NCI-H526 treated with DMSO at 0.1 percent for 48 hours (cell line): ENCODE data around the gene MIOX.

Source experiments
- DNase-seq: peaks from one replicate; lab custom pipeline; 2025; lab: John Stamatoyannopoulos, UW

MIOX gene

GRCh38 chr22:50455201-50455600 lies 31.5 kb upstream of the MIOX start:
- no peak for DNase-seq

GRCh38 chr22:50456026-50456425 lies 30.6 kb upstream of the MIOX start:
- no peak for DNase-seq

GRCh38 chr22:50456466-50457234 lies 30.0 kb upstream of the MIOX start:
- DNase-seq: no peak

- DNase-seq: no peak
These were observed 27.6 kb upstream of the MIOX start for GRCh38 chr22:50459016-50459415.

DNA sequence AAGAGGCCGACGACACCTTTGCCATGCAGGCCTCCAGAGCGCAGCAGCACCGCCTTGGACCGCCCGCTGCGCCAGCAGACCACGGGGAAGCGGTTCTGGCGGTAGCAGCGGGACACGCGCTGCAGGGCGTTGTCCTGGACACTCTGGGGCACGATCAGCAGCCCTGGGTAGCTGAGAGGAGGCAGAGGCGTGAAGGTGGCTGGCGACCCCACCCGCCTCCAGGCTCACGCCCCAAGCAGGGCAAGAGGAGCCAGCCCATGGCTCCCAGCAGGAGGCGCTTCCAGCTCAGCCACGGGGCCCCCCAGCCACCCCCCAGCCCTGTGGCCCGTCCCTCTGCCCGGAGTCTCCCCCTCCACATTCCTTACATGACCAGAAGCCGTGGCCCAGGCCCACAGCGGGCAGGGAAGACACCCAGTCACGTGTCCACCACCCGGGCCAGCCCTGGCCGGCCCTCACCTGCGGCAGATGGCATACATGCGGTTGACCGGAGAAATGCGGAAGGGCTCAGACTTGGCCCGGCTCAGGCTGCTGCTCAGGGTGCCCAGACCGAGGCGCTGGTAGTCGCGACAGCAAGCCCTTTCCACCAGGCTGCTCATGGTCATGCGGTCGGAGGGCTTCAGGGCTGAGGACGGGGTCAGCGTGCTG lies 27.0 kb upstream of the MIOX start:
- DNase-seq: no peak

- no peak for DNase-seq
These were observed 25.7 kb upstream of the MIOX start for GRCh38 chr22:50460938-50461337.

DNA sequence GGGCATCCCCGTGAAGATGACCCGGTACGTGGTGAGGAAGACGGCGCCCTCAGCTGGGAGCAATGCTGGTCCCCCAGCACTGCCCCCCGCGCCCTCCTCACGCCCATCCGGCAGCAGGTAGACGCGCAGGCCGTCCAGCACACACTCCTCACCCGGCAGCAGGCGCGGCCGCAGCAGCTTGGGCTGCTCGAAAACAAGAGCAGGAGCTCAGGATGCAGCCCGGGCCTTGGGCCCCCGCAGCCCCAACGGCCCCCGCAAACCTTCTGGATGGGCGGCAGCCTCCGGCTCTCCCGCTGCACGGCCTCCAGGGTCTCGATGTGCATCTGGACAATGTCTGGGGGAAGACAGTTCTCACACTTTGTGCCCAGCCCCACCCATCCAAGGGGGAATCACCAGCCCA lies 25.1 kb upstream of the MIOX start:
- DNase-seq: no peak

DNA sequence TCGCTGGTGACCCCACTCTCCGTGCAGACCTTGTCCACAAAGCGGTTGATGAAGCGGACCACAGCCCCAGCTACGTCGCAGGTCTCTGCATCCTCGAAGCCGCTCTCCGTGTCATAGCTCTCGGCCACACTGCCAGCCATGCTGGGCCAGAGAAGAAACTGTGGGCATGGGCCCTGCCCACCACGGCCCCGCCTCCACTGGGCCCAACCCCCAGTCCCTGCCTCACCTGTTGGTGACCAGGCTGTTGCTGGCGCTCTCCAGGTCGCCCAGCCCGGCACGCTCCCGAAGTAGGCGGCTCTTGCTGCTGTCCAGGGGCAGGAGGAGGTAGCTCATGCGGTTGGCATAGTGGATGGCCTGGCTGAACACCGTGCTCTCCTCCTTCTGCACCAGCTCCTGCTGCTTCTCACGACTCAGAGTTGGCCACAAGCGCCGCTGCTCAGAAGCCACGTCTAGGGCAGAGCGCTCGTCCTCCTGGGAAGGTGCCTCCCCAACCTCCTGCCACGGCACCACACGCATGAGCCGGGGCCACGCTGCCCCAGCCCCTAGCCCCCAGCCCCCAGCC lies 24.6 kb upstream of the MIOX start:
- no peak for DNase-seq

GRCh38 chr22:50463188-50463900 lies 23.3 kb upstream of the MIOX start:
- DNase-seq: no peak

DNA sequence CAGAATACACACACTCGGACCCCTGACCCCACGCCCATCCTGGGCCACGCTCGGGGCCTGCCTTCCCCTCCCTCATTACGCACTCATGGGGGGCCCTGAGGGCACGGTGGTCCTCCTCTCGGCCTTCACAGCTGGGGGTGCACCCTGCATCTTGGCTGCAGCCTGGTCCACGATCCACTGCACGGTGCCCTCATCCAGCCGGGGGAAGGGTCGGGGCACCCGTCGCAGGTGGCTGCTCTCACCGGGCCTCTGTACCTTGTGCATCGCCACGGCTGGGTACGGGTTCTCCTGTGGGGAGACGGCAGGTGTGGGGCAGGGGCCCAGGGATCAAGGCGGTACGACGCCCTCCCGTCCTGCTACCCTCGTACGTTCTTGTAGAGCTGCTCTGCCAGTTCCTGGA lies 22.2 kb upstream of the MIOX start:
- no peak for DNase-seq

GRCh38 chr22:50465066-50465930 lies 21.4 kb upstream of the MIOX start:
- no peak for DNase-seq

DNA sequence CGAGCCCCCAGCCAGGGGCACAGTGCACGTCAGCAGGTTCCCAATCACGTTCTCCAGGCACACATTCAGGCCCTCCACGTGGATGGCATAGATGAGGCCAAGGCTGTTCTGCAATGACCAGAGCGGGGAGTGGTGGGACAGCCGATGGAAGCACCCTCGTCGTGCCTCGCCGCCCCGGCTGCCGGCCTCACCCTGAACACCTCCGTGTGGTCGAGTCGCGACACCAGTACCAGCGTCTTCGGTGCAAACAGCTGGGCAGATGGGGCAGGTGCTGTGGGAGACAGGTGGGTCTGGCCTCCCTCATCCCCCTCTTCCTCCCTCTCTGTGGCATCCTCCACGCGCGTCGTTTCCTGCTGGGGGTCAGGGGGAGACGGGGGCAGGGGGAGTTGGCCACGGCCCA lies 19.3 kb upstream of the MIOX start:
- no peak for DNase-seq

DNA sequence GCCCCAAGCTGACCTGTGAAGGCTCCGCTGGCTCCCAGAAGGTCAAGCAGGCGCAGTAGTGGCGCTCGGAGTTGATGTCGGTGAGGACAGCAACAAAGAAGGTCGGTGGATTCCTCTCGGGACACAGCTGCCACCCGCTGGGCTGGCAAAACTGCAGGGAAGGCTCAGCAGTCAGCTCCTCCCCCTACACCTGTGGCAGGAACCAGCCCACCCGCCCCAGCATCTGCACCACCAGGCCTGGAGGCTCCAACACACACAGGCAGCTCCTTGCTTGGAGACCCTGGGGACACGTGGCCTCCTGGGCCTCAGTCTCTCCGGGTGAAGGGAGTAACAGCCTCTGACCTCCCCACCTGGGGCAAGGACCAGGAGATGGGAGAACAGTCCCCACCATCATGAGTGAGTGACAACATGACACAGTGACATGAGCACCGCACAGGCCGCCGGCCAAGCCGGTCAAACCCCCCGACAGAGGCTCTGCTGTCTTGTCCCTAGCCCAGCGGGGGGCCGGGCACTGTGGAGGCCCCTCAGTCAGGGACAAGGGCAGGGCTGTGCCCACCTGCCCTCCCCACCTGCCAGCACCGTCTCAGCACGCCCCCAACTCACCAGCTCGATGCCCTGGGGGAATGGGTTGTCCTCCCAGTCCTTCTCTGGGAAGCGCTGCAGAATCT lies 18.8 kb upstream of the MIOX start:
- DNase-seq: no peak

DNA sequence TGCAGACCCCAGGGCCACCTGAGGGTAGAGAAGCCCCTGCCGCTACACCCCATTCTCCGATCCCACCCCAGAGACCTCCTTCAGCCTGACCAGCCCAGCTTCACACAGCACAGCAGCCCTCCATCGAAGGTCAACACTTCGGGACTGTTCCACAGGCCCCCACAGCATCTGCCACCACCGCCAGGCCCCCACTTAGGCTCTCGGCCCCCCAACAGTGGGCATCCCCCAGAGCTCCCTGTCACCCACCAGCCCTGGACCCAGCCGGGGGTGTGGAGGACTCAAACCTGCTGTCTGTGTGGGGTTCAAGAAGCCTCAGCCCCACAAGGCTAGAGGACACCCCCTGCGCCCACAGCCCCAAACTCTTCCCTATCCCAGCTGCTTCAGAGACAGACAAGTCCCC lies 18.0 kb upstream of the MIOX start:
- no peak for DNase-seq

DNA sequence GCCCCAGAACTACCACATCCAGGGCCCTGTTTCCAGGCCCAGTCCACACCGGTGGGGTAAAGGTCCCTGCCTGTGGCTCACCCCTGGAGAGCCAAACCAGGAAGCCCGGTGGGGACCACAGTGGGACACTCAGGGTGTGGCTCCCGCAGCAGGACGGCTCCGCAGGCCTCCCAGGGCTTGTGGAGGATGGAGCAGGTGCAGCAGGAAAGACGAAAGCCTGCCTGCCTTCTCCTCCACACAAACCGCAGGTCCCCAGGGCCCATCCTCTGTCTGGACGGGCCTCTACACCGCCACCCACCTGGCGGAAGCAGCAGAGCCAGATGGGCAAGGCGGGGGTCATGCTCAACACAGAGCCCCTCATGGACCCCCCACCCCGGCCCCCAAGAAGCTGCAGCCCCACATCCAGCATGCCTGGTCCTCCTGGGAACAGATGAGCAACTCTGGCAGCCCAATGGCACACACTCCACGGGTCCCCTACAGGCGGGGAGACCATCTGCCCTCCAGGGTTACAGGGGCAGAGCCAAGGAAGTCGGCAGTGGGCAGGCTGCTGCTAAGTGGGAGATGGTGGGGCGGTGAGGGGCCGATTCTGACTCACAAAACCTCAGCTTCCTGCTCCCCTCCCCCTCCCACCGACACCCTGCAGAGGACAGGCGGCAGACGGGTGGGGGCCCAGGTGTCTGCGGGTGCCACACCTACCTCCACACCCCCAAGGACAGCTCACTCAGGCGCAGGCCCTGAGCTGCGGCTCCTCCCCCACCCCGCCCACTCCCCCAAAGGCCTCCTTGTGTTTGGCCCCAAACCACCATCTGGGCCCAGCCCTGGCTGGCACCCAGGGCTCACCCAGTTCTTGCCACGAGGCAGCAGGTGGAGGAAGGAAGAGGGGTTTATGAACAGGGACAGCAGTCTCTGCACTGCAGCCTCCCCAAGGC lies 17.0 kb upstream of the MIOX start:
- peak; percentile 44 for DNase-seq

- DNase-seq: no peak
These were observed 16.2 kb upstream of the MIOX start for GRCh38 chr22:50470491-50470890.

- no peak for DNase-seq
These were observed 15.3 kb upstream of the MIOX start for GRCh38 chr22:50471197-50471847.

- DNase-seq: no peak
These were observed 14.7 kb upstream of the MIOX start for GRCh38 chr22:50471962-50472361.

GRCh38 chr22:50473088-50473487 lies 13.6 kb upstream of the MIOX start:
- DNase-seq: no peak
